Kidney epithelial cell (primary cell): ENCODE measurements around the gene CCDC15. TPM values are rescaled to one million over a fixed set of nuclear protein-coding genes. Genes with fewer than 3 reads are reported as not detected.

ENCODE experiments used
- DNase-seq: peaks from one replicate; pipeline ENCODE4 v3.0.0-alpha.2; 2010; ENCODE audit warnings: low read depth
- H3K27me3 ChIP-seq: 2 replicates; pipeline ENCODE4 v1.6.0; 2011; ENCODE audit warnings: low read length; ENCODE audit not compliant: control insufficient read depth, insufficient read depth
- H3K36me3 ChIP-seq: 2 replicates; pipeline ENCODE4 v1.5.1; 2011; ENCODE audit warnings: low read length; ENCODE audit not compliant: control insufficient read depth, insufficient read depth
- H3K4me3 ChIP-seq: 2 replicates; pipeline ENCODE4 v1.5.1; 2011; ENCODE audit warnings: low read depth, mild to moderate bottlenecking, control low read depth, low read length
- total RNA-seq: library from RNA; depleted of rRNA; stranded (reverse); fragments of >200 nt; gene quantifications from 2 replicates; pipeline ENCODE4 v1.2.3, GENCODE V29; 2015
- TF ChIP-seq, protein P1 (sequence below): IDR thresholded peaks from 2 replicates; pipeline ENCODE4 v1.5.1; 2011; ENCODE audit warnings: mild to moderate bottlenecking, moderate library complexity, low read length, control low read depth, inconsistent platforms; ENCODE audit not compliant: insufficient read depth, poor library complexity, severe bottlenecking

CCDC15 gene
- total RNA-seq, 1 donor from 2014 or later = 3.1 TPM

DNA sequence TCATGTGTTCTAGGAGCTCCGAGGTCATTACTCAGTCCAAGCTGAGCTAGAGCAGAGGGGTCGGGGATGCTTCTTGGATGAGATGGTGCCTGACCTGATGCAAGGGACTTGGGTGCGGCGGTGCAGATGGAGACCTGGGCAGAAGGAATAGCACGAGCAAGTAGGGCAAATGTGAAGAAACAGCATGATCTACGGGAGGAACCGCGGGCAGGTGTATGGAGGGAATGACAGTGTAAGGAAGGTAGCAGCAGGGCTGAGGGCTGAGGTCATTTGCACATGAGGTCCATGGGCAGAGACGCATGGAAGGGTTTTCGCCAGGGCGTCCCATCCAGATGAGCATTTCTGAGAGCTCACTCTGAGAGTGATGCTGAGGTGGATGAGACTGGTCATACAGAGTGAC, 124.0 kb downstream of the CCDC15 start:
- Histone ChIP-seq H3K36me3 (no peaks in the 10 kb centered on the region), H3K4me3 (no peak overlapping the region), H3K27me3 (no peaks in the 10 kb centered on the region)
- DNase-seq = no peak
- TF ChIP-seq, protein P1, sequence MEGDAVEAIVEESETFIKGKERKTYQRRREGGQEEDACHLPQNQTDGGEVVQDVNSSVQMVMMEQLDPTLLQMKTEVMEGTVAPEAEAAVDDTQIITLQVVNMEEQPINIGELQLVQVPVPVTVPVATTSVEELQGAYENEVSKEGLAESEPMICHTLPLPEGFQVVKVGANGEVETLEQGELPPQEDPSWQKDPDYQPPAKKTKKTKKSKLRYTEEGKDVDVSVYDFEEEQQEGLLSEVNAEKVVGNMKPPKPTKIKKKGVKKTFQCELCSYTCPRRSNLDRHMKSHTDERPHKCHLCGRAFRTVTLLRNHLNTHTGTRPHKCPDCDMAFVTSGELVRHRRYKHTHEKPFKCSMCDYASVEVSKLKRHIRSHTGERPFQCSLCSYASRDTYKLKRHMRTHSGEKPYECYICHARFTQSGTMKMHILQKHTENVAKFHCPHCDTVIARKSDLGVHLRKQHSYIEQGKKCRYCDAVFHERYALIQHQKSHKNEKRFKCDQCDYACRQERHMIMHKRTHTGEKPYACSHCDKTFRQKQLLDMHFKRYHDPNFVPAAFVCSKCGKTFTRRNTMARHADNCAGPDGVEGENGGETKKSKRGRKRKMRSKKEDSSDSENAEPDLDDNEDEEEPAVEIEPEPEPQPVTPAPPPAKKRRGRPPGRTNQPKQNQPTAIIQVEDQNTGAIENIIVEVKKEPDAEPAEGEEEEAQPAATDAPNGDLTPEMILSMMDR = no peak

DNA sequence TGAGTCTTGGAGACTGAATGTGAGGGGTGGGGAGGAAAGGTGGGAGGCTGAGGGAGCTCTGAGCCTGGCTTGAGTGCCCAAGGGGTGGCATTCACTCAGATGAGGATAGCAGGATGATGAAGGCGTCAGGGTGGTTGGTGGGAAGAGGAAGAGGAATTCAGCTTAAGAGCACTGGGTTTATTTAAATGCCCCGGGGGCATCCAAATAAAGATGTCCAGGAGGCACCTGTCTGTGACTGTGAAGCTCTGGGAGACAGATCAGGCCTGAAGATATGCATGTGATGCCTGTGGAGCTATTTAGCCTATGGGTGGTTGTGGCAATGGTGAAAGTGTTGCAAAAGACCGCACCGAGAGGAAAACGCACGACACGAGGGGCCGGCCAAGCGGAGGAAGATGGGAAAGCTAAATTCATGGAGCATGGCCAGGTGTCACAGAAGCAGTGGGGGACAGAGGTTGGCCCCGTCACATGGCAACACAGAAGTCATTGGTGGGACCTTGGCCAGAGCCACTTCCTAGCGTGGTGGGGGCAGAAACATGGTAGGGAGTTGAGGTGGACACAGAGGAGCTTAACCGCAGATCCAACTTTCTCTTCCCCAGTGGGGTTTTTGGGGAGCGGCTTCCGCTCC, 124.6 kb downstream of the CCDC15 start:
- TF ChIP-seq, protein P1 = no peak
- Histone ChIP-seq H3K4me3 (no peak overlapping the region), H3K36me3 (no peaks in the 10 kb centered on the region), H3K27me3 (no peaks in the 10 kb centered on the region)
- no peak for DNase-seq

DNA sequence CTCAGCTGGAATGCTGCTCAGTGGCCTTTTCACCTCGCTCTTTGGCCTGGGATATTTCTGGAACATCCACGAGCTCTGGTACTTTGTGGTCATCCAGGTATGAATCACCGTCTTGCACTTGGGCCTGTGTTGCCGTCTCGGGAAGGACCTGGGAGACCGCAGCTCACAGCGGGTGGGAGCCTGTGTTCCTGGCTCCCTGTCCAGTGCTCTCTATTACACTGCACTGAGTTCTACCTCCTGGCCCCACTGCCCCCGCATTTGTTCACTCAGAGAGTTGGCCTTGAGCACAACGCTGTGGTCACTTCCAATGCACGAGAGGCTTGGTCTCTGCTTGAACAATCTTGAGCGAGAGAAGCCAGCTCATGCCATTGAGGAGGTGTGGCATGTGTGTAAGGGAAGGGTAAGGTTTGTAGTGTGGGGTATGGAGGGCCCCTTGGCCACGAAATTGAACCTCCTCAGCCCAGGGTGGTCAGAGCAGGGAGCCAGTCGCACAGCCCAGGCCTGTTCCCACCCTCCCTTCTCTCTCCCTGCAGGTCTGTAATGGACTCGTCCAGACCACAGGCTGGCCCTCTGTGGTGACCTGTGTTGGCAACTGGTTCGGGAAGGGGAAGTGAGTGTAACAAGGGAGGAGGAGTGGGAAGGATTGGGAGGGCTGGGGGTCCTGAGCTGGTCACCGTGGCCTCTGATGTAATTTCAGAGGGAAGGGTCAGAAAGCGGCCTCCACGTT, 125.3 kb downstream of the CCDC15 start:
- no peak for DNase-seq

DNA sequence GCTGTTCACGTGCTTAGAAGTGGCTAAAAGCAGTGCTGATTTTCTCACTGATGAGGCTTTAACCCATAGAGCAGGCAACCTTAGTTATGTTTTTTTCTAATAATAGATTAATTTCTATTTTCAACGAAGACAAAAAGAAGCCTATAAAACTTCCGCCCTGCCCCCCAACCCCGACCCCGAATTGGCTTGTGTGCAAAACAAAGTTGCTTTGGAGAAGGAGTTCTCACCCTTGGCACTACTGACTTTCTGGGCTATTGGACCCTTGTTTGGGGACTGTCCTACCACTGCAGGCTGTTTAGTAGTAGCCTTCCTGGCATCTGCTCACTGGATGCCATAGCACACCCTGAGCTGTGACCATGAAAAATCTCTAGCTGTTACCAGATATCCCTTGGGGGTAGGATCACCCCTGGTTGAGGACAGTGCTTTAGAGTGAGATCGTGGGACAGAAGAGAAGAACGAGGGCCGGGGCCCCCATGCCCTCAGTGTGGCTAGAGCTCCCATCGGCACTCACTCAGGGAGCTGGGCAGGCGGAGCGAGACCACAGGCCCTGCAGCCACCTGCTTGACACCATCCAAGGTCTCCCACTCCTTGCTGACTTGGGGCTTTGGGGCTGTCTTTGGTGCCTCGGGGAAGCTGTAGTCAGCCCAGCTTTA, 126.0 kb downstream of the CCDC15 start:
- H3K36me3 ChIP-seq = no peaks in the 10 kb centered on the region
- DNase-seq = no peak
- H3K4me3 ChIP-seq = no peak overlapping the region
- H3K27me3 ChIP-seq = no peaks in the 10 kb centered on the region
- TF ChIP-seq, protein P1 = no peak

More for the DNA sequence above, 125.3 kb downstream of the CCDC15 start:
- H3K36me3 ChIP-seq = no peaks in the 10 kb centered on the region
- H3K4me3 ChIP-seq = no peak overlapping the region
- TF ChIP-seq, protein P1 = no peak
- H3K27me3 ChIP-seq = no peaks in the 10 kb centered on the region

DNA sequence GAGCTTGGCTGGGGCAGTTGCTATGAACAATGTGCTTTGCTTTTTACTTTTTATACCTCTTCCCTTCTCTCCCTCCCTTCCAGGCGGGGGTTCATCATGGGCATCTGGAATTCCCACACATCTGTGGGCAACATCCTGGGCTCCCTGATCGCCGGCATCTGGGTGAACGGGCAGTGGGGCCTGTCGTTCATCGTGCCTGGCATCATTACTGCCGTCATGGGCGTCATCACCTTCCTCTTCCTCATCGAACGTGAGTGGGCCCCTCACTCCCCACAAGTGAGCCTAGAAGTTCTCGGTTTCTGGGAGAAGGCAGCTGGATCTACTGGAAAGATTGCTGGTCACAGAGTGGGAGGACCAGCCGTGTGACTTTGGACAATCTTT, 126.5 kb downstream of the CCDC15 start:
- TF ChIP-seq, protein P1 = no peak
- DNase-seq = no peak
- H3K27me3 ChIP-seq = no peaks in the 10 kb centered on the region
- H3K4me3 ChIP-seq = no peak overlapping the region
- no peaks in the 10 kb centered on the region for H3K36me3 ChIP-seq
